ENCODE measurements around the gene ROS1.

Gene ROS1

DNA sequence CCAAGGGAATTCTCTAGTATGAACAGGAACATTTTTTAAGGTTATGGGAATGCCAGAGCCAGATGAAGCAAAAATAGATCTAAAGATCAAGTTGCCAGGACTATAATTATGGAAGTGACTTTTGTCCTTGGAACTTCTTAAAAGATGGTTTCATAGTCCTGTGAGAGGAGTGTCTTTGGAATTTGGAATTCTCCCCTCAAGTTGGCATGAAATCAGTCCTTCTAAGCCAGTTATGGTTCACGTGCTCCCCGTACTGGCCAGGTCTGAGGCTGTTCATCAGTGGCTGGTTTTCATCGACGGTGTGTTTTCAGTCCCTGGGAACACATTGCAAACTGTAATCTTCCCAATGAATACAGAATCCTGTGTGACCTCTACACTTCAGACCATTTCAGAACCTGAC, 97.2 kb downstream of the ROS1 start:
- no peak for DNase-seq (ENCODE audit: extremely low read depth, low read depth)
- no peak for TF ChIP-seq CTCF (IDR thresholded peaks at IDR 0.05; ENCODE audit: low read depth, low read length)

DNA sequence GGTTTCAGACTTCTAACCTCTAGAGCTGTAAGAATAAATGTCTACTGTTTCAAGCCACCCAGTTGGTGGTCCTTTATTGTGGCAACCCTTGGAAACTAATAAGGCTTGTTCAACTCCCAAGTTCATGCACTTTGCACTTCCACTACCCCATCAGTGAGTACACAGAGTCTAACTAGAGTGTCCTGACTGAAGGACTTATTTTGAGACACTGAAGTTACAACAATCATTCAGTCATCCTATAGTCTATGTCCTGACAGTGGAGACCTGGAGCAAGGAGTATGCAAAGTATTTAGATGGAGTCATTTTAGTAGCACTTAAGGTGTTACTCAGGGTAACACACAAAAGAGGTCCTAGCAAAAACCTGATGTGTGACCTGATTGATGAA, 97.7 kb downstream of the ROS1 start:
- no peak for TF ChIP-seq CTCF (IDR thresholded peaks at IDR 0.05; ENCODE audit: low read depth, low read length)
- DNase-seq (ENCODE audit: extremely low read depth, low read depth): no peak

DNA sequence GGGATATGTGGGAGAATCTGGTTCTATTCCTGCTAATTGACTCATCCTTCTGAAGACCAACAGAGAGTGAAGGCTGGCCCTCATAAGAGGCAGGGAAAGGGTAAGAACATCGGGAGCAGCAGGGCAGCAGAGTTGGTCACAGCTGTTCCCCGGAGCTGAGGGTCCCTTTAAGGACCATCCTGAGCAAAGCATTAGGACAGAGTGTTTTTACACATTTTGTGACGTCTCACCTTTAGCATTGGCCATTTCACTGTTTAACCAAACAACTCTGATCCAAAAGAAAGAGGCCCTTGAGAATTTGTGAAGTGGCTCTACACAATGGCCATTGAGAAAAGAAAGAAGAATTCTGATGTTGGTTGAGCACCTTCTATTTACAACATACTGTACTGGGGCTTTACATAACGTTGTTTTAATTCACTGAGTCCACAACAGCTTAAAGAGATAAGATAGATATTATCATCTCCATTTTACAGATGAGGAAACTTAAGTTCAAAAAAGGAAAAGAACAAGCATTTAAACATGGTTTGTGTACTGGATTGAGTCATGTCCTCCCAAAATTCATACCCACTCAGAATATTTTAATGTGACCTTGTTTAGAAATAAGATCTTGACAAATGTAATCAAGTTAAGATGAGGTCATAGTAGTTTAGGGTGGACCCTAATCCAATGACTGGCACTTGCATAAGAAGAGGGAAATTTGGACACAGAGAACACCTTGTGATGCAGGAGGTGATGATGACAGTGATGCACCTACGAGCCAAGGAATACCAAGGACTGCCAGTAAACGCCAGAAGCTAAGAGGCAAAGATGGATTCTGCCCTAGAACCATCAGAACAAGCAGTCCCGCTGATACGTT, 98.4 kb downstream of the ROS1 start:
- no peak for DNase-seq (ENCODE audit: extremely low read depth, low read depth)
- no peak for TF ChIP-seq CTCF (IDR thresholded peaks at IDR 0.05; ENCODE audit: low read depth, low read length)

DNA sequence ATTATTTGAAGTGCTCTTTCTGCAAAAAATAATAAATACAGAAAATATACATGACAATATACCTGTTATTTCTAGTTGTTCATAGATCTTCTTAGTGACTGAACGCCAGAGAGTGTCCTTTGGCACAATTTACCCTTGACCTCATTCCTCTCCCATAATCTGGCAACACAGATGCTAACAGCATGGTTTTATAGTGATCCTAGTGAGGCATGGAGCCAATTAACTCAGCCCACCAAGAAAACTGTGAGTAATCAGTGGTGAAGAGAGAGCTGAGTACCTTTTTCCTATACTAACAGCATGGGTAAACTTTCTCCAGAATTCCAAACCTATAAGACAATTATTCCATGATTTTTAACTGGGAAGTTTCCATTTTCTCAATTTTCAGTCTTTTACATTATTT, 99.3 kb downstream of the ROS1 start:
- no peak for TF ChIP-seq CTCF (IDR thresholded peaks at IDR 0.05; ENCODE audit: low read depth, low read length)
- no peak for DNase-seq (ENCODE audit: extremely low read depth, low read depth)

DNA sequence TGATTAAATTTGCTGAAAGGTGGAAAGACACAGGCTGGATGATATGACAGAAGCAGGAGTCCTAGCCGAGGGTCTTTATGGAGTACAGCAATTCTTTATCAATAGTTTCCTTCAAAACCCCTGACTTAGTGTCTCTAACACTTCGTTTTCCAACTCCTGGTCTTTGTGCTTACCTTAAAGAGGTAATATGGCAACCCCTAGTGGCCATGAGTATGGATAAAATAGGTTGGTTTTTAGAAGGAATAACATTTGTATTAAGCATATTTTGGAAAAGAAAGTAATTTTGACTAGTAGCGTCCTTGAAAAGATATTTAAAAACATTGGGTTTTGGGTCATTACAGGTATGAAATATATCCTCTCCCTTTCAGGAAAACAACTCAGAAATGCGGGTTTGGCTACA, 108.5 kb downstream of the ROS1 start:
- no peak; the same call in none of the 2 replicates for TF ChIP-seq CTCF (IDR thresholded peaks at IDR 0.05; ENCODE audit: low read depth, low read length)
- DNase-seq (ENCODE audit: extremely low read depth, low read depth): no peak

DNA sequence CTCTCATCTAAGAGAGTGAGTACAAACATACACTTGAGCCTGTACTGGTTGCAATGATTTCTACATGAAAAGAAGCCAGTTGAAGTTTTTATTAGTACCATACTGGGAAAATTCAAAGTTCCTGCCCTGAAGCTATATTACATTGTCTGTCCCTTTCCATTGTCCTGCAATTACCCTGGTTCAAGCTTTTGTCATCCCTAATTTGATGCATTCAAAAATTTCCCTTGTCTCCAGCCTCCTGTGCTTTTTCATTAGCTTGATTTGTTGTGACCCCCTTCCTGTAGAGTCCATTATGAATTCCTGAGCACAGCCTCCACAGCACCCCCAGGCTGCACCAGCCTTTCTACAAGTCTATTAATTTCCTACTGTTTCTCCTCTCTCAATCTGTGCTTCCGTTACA, 114.0 kb downstream of the ROS1 start:
- DNase-seq (ENCODE audit: extremely low read depth, low read depth): no peak
- TF ChIP-seq CTCF (IDR thresholded peaks at IDR 0.05; ENCODE audit: low read depth, low read length): no peak

DNA sequence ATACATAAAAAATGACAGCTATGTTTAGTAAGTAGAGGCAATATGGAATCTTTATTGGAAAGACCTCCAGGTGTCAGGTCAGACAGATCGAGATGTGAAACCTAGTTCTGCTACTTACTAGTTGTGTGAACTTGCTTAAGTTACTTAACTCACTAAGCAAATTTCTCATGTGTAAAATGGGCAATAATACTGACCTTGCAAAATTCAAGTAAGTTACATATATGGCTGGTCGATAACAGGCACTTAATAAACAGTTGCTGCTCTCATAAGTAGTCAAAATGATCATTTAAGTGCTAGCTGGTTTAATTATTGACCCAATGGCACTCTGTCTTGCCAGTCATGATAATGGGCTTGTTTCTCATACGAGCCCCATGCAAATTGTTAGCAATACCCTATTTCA, 114.4 kb downstream of the ROS1 start:
- DNase-seq (ENCODE audit: extremely low read depth, low read depth): no peak
- no peak for TF ChIP-seq CTCF (IDR thresholded peaks at IDR 0.05; ENCODE audit: low read depth, low read length)
